Activated CD4-positive, alpha-beta T cell treated with anti-CD3 and anti-CD28 coated beads for 1 hour (primary cell): Measurements from ENCODE around the gene PPP1R14B.
A peak's percentile ranks its signal among the peaks of the same experiment; 100 is the strongest.

Experiments used
- DNase-seq: peaks from one replicate; pipeline ENCODE4 v3.0.0-alpha.2; 2020

Gene PPP1R14B

GRCh38 chr11:64246871-64247728, at the start of gene PPP1R14B:
TSS of gene PPP1R14B (minus strand) at chr11:64246943. CDS start at chr11:64246673, 270 bp downstream.
- peak; percentile 63 for DNase-seq

GRCh38 chr11:64296236-64296635, 49.5 kb upstream of the PPP1R14B start:
- DNase-seq, result no peak

DNA sequence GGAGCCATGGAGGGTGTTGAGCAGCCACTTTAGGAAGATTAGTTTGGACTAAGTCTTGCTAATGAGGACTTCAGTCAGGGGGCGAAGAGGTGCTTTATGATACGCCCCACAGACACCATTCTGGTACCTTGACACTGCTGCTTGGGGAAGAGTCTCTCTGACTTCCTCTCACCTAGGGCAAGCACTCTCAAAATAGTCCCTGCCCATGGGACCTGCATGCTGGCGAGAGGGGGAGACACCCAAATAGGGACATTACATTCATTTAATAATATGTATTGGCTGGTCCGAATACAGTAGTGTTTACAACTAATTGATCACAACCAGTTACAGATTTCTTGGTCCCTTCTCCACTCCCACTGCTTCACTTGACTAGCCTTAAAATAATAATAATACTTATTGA, 49.0 kb upstream of the PPP1R14B start:
- DNase-seq, result no peak

- DNase-seq, result no peak
Observed at GRCh38 chr11:64294774-64295173, 48.0 kb upstream of the PPP1R14B start.

DNA sequence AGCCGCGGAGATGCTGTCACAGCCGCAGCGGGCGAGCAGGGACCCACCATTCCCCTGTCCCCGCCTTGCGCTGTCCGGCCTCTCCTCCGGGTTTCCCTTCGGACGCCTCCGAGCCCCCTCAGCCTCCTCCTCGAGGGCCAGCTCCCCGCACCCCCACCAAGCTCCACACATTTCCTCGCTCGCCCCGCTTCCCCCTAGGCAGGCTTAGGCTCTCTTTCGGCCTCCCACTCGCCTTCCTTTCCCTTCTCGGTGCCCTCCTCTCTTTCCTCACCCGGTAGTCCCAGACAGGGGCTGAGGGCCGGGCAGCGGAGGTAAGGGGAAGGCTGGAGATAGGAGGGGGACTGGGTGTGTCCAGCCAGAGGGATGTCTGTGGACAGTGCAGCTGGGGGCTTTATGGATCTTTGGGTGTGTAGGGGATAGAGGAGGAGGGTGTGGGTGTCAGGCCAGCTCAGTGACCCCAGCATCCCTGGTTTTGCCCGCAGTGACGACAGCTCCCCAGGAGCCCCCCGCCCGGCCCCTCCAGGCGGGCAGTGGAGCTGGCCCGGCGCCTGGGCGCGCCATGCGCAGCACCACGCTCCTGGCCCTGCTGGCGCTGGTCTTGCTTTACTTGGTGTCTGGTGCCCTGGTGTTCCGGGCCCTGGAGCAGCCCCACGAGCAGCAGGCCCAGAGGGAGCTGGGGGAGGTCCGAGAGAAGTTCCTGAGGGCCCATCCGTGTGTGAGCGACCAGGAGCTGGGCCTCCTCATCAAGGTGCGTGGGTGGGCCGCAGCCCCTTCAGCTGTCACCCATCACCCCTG, 45.9 kb upstream of the PPP1R14B start:
- no peak for DNase-seq

DNA sequence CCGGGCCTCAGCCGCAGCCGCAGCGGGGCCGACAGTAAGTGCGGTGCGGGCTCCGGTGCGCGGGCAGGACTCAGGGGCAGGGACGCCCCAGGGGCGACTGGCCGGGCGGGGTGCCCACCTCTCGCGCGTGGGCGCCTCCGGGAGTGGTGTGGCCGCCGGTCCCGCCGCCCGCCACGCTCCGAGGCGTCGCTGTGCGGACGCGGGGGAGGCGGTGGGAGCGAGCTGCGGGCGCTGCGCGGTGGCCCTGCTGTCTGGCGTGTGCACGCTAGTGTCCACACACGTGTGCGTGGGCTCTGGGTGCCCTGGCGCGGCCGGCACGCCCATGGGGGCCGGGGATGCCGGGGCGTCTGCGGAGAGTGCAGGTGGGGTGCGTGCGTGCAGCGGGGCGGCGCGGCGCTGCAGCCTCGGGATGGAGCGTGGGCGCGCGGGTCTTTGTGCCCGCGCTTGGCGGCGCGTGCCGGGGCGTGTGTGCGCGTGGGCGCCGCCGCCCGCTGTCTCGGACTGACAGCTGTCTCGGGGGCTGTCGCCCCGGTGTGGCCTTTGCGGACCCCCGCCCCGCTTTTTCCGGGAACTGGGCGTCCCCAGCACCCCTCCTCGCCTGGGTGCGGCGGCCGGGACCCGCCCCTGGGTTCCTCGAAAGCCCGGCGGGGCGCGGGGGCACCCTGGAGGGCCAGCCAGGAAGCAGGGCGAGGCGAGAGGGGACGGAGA, 45.2 kb upstream of the PPP1R14B start:
- no peak for DNase-seq

- no peak for DNase-seq
Observed at GRCh38 chr11:64291262-64291751, 44.6 kb upstream of the PPP1R14B start, which contains the start of gene KCNK4. TSS of gene KCNK4 (plus strand) at chr11:64291302. CDS start at chr11:64293019, 1,717 bp downstream.

DNA sequence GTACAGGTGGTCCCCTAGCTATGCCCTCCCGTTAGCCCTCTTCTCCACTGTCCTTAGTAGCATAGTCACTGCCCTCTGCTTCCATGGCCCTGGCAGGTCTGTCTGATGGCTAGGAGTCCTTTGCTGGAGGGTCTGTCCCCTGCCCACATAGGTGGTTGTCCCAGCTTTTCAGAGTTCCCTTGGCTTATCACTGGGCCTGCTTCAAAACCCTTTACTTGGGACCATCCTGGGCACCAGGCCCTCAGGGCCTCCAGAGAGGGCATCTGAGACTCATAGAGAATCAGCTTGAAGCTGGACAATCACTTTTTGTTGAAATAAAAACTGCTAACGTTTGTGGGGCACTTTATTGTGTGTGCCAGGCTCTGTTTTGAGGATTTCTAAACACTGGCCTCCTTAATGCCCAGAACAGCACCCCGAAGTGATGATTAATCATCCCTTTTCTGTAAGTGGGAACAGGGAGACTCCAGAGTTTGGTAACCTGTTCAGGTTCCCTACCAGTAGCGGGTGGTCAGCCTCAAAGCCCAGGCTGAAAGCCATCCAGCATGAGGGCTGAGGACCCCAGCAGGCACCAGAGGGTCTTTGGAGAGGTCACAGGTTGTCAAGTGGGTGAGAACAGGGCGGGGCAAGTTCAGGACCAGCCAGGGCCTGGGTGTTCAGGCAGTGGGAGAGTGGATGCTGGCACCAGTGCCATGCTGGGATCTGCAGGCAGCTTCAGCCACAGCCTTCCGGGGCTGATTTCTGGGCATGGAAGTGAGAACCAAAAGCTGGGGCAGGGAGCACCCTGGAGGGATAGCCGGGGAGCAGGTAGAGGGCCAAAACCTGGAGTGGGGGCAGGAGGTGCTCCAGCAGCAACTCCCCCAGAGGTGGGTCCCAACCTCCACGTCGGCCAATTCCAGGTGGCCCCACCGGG, 43.9 kb upstream of the PPP1R14B start:
- no peak for DNase-seq

DNA sequence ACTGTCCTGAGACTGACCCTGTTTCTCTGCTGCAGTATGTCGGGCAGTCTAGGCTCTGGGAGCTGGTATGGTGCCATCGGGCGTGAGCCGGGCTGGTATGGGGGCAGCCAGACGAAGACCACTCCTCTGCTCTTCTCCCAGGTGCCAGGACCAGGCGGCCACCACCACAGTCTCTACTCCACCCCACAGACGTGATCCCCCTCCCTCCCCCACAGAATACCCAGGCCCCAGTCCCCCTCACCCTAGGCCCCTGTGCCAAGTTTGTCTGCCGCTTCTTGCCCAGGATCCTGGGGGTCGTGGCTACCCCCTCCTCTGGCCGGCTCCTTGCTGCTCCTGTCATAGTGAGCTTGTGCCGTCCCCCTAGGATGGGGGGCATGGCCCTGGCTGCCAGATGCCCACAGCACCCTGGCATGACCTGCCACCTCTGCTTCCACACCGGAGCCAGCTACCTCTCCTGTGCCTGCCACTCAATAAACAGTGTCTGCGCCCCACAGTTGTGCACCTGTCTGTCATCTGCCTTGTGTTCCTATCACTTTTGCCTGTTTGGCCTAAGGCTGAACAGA, 42.3 kb upstream of the PPP1R14B start:
- DNase-seq, result no peak

- DNase-seq, result no peak
Observed at GRCh38 chr11:64288353-64288750, 41.6 kb upstream of the PPP1R14B start.

GRCh38 chr11:64287676-64288352, 41.1 kb upstream of the PPP1R14B start:
- no peak for DNase-seq

GRCh38 chr11:64286801-64287159, 40.0 kb upstream of the PPP1R14B start:
- DNase-seq, result no peak

DNA sequence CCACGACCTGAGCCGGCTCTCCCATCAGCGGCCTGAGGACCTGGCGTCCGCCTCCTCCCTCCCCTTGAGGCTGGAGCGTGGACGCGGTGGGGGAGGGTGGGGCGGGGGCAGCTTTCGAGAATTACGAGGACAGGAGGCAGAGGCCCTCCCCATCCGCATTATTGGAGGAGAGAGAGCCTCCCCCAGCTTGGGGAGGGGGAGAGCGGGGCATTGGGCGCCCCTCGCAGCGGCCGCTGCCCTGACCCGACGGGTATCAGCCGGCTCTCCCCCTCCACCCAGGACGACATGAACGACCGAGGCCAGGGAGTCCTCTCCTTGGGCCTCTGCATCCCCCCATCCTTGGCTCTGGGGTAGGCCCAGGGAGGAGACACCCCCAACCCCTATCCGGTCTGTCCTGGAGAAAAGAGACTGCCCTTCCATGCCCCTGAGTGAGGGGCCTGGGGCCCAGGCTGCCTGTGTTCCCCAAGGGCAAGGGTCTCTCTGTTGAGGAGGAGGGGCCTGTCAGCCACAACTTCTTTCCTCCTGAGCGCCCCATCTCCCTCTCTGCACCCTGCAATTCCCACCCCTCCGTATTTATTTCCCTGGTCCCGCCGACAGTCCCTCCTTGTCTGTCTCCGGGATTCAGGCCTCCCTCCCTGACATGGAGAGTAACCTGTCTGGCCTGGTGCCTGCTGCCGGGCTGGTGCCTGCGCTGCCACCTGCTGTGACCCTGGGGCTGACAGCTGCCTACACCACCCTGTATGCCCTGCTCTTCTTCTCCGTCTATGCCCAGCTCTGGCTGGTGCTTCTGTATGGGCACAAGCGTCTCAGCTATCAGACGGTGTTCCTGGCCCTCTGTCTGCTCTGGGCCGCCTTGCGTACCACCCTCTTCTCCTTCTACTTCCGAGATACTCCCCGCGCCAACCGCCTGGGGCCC, 39.4 kb upstream of the PPP1R14B start:
- no peak for DNase-seq

DNA sequence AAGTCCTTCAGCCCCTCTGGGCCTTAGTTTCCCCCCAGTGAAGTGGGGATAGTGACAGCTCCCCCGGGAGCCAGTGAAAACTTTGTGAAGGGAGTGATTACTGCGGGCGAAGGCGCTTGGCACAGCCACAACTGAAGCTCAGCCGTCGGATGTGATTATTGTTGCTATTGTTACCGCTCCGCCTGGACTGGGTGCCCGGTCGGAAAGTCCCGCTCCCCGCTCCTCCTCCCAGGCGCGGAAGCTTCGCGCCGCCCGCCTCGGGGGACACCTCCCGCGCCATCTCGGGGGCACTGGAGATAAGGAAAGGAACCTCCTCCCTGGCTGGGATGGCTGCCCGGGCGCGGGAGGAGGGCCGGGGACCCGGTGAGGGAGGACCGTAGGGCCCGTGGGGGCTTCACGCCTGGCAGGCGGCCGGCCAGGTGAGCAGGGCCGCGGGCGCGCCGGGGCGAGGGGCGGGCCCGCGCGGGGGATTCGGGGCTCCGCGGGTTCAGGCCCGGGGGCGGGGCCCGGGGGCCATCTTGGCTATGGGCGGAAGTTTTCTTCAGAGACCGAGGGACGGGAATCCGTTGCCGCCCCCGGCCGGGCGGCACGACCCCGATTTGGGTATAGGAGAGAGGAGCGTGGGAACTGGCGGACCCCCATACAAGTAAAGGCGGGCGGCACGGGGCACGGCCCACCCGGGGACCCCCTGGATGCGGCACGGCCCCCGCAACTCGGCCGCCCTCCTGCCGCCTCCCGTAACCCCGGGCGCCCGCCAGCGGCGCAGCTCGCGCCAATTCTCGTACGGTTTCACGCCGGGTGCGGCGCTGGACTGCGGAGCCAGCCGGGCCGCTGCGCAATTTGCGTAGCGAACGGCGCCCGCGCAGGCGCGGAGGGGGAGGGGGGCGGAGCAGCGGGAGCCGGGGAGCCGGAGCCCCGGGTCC, 38.5 kb upstream of the PPP1R14B start, which contains the start of gene GPR137:
Gene GPR137, plus strand, starts transcription at position 887 of the 923 bp plus-strand sequence. CDS start 677 bp downstream, outside the sequence.
- DNase-seq, result peak; percentile 90

GRCh38 chr11:64284048-64284961, 37.6 kb upstream of the PPP1R14B start, which contains the start of gene BAD:
TSS of gene BAD (minus strand) at chr11:64284665. CDS start at chr11:64284368, 297 bp downstream.
- DNase-seq, result peak; percentile 85

GRCh38 chr11:64283092-64283491, 36.3 kb upstream of the PPP1R14B start:
- no peak for DNase-seq
